Panc1 (cell line): ENCODE data around the gene APP. TPM values are rescaled to one million over a fixed set of nuclear protein-coding genes. Genes with fewer than 3 reads are reported as not detected.

ENCODE experiments used
- ATAC-seq: fragments of 200-7000 bp; cut with Tn5 transposase; 2 replicates; pipeline ENCODE4 v1.9.1; 2020; ENCODE audit warnings: mild to moderate bottlenecking, moderate library complexity
- BruUV-seq: library from RNA; stranded (reverse); fragments of 400-500 nt; replicated peaks from 2 replicates; lab custom pipeline; 2021; lab: Mats Ljungman, UMichigan
- CTCF ChIA-PET: fragments of 300-600 bp; sonication (Branson Sonifier 250); formaldehyde crosslinking; loops from one replicate; lab custom pipeline; 2022; ENCODE audit warnings: antibody characterized with exemption; lab: Charles Lee
- POLR2A ChIA-PET: fragments of 300-600 bp; sonication (Branson Sonifier 250); formaldehyde crosslinking; loops from one replicate; lab custom pipeline; 2022; ENCODE audit warnings: antibody characterized with exemption; lab: Charles Lee
- DNase-seq: peaks from one replicate; pipeline ENCODE4 v3.0.0-alpha.2; 2010; ENCODE audit warnings: low read depth, low spot score
- H3K27ac ChIP-seq: 2 replicates; pipeline ENCODE4 v1.5.1; 2011; ENCODE audit warnings: mild to moderate bottlenecking, low read length, inconsistent platforms
- H3K27me3 ChIP-seq: fragments of 200-500 bp; sonication (Bioruptor generic); 2 replicates; pipeline ENCODE4 v1.6.0; 2014; ENCODE audit warnings: low read length, inconsistent platforms; ENCODE audit not compliant: control insufficient read depth, insufficient read depth
- H3K36me3 ChIP-seq: fragments of 200-500 bp; sonication (Bioruptor generic); 2 replicates; pipeline ENCODE4 v1.5.1; 2014; ENCODE audit warnings: inconsistent platforms, mild to moderate bottlenecking, low read length, moderate library complexity; ENCODE audit not compliant: control insufficient read depth, insufficient read depth
- H3K4me1 ChIP-seq: 2 replicates; pipeline ENCODE4 v1.5.1; 2011; ENCODE audit warnings: inconsistent platforms, mild to moderate bottlenecking, low read length, moderate library complexity; ENCODE audit not compliant: control insufficient read depth, insufficient read depth
- H3K4me3 ChIP-seq, 2 experiments: 2 replicates each; pipeline ENCODE4 v1.5.1; 2011 to 2012; ENCODE audit warnings: low read depth in 2 of 2, low read length in 2 of 2, mild to moderate bottlenecking in 2 of 2, inconsistent platforms in 1 of 2, moderate library complexity in 1 of 2
- H3K9me3 ChIP-seq: fragments of 200-500 bp; sonication (Bioruptor generic); 2 replicates; pipeline ENCODE4 v1.5.1; 2014; ENCODE audit warnings: low read depth, mild to moderate bottlenecking, inconsistent platforms, low read length, moderate library complexity; ENCODE audit not compliant: control insufficient read depth, insufficient read depth
- POLR2AphosphoS5 ChIP-seq: IDR thresholded peaks from 2 replicates; pipeline ENCODE4 v1.6.1; 2012; ENCODE audit warnings: mild to moderate bottlenecking, low read depth, low read length, moderate library complexity
- REST ChIP-seq, 2 experiments: IDR thresholded peaks; 2 replicates each; pipeline ENCODE4 v1.6.1; 2011 to 2012; ENCODE audit warnings: low read depth in 2 of 2, control low read depth in 1 of 2, low read length in 1 of 2, mild to moderate bottlenecking in 1 of 2, moderate library complexity in 1 of 2; ENCODE audit not compliant: insufficient read depth in 1 of 2
- SIN3A ChIP-seq: IDR thresholded peaks from 2 replicates; pipeline ENCODE4 v1.6.1; 2012; ENCODE audit warnings: low read depth, mild to moderate bottlenecking, low read length, moderate library complexity, borderline replicate concordance; ENCODE audit not compliant: insufficient read depth
- TCF7L2 ChIP-seq: IDR thresholded peaks from 2 replicates; pipeline ENCODE4 v1.6.1; 2011; ENCODE audit warnings: mild to moderate bottlenecking, low read depth, low read length, inconsistent platforms
- in situ Hi-C: cut with HindIII; loops from 2 replicates; pipeline ENCODE4 v1.10.0; 2016; ENCODE audit warnings: low sequenced_read_pairs, low pct_unique_long_range_greater_than_20kb
- intact Hi-C: fragments of 100-400 bp; cut with micrococcal nuclease; formaldehyde crosslinking; loops from one replicate; pipeline ENCODE4 v1.10.0; 2022; ENCODE audit not compliant: unreplicated experiment
- total RNA-seq: library from RNA; stranded (reverse); gene quantifications from one replicate; pipeline ENCODE4 v1.2.1, GENCODE V29; 2021; ENCODE audit not compliant: unreplicated experiment
- TF ChIP-seq, protein P1 (sequence below): fragments of 450-650 bp; IDR thresholded peaks from 2 replicates; pipeline ENCODE4 v1.5.1; 2017; ENCODE audit warnings: mild to moderate bottlenecking

Gene APP
- total RNA-seq, 1 experiment from 2014 or later, result 542 TPM

DNA sequence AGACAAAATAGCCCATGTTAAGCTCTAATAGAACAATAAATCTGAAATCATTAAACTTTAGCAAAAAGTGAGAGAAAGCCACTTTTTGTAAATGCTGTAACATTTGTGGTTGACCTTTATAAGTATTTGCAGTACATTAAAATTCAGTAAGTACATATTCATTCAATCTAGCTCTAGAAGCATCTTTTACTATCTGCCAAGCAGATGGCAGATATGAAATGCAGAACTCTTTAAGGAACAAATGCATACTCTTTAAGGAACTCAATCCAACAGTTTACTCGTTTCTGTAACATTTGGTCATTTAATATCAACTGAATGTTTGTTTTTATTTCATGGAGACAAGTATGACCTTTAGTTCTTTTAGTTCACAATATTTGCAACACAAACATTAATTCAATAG is 150.1 kb downstream of the APP start:
- H3K4me1 ChIP-seq, result no peaks in the 10 kb centered on the region; the same call in 1 of the 2 replicates
- ChIA-PET POLR2A (no interaction called here), CTCF (no interaction called here)
- intact Hi-C loops, result no loop called here
- H3K9me3 ChIP-seq, result no peaks in the 10 kb centered on the region
- ATAC-seq (no peak), DNase-seq (no peak)
- in situ Hi-C loops, result no loop called here
- no peak for TF ChIP-seq POLR2AphosphoS5
- no peak for TF ChIP-seq REST (IDR thresholded peaks at IDR 0.05; ENCODE audit: insufficient read depth in 1 of 2, low read depth in 2 of 2, low read length in 1 of 2)
- no peak for TF ChIP-seq SIN3A
- no peak for TF ChIP-seq TCF7L2
- no peak overlapping the region for H3K4me3 ChIP-seq
- no peaks in the 10 kb centered on the region for H3K27me3 ChIP-seq
- peaks cover 7% of the 10 kb centered on the region for H3K36me3 ChIP-seq
- H3K27ac ChIP-seq, result no peak overlapping the region
- no TSS peak for BruUV-seq

GRCh38 chr21:26020081-26020480 is 150.5 kb downstream of the APP start:
- DNase-seq, result no peak
- no peak for ATAC-seq
- CTCF ChIA-PET, result no interaction called here
- no TSS peak for BruUV-seq
- Histone ChIP-seq H3K27me3 (no peaks in the 10 kb centered on the region), H3K4me1 (no peaks in the 10 kb centered on the region; the same call in 1 of the 2 replicates), H3K4me3 (no peak overlapping the region), H3K9me3 (no peaks in the 10 kb centered on the region), H3K36me3 (peaks cover 7% of the 10 kb centered on the region), H3K27ac (no peak overlapping the region)
- POLR2A ChIA-PET, result no interaction called here
- in situ Hi-C loops, result no loop called here
- TF ChIP-seq SIN3A, result no peak
- intact Hi-C loops, result no loop called here

DNA sequence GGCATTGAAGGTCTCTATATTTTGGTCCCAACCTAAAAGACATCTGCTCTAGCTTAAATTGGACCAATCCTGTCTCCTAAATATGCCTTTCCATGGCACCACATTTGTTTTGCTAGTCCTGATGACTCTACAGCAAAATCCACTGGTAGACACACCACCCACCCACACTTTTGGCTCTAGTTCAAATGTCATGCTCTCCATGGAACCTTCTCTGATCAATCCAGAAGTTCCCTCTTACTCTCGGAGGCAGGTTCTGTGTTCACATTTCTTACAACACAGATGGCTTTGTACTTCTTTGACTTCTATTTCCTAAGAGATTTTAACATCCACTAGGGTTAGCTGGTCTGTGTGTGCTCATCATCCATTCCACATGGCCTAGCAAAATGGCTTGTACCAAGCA is 151.3 kb downstream of the APP start:
- no peak for TF ChIP-seq POLR2AphosphoS5
- TF ChIP-seq, protein P1, sequence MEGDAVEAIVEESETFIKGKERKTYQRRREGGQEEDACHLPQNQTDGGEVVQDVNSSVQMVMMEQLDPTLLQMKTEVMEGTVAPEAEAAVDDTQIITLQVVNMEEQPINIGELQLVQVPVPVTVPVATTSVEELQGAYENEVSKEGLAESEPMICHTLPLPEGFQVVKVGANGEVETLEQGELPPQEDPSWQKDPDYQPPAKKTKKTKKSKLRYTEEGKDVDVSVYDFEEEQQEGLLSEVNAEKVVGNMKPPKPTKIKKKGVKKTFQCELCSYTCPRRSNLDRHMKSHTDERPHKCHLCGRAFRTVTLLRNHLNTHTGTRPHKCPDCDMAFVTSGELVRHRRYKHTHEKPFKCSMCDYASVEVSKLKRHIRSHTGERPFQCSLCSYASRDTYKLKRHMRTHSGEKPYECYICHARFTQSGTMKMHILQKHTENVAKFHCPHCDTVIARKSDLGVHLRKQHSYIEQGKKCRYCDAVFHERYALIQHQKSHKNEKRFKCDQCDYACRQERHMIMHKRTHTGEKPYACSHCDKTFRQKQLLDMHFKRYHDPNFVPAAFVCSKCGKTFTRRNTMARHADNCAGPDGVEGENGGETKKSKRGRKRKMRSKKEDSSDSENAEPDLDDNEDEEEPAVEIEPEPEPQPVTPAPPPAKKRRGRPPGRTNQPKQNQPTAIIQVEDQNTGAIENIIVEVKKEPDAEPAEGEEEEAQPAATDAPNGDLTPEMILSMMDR, result no peak
- no peak for TF ChIP-seq SIN3A
- ATAC-seq, result no peak
- Histone ChIP-seq H3K27ac (no peak overlapping the region), H3K4me1 (no peaks in the 10 kb centered on the region; the same call in 1 of the 2 replicates), H3K4me3 (no peak overlapping the region), H3K9me3 (no peaks in the 10 kb centered on the region), H3K36me3 (peaks cover 7% of the 10 kb centered on the region), H3K27me3 (no peaks in the 10 kb centered on the region)
- in situ Hi-C loops (no loop called here), intact Hi-C loops (no loop called here)
- POLR2A ChIA-PET, result interaction anchor here (0.6 kb wide), 1 partner anchor 27 kb away, joined by 4 read pairs; no protein-coding TSS in a partner anchor
- no peak for DNase-seq
- no TSS peak for BruUV-seq
- CTCF ChIA-PET, result no interaction called here
